Measurements from ENCODE around the gene TMEM44.

Gene TMEM44, protein sequence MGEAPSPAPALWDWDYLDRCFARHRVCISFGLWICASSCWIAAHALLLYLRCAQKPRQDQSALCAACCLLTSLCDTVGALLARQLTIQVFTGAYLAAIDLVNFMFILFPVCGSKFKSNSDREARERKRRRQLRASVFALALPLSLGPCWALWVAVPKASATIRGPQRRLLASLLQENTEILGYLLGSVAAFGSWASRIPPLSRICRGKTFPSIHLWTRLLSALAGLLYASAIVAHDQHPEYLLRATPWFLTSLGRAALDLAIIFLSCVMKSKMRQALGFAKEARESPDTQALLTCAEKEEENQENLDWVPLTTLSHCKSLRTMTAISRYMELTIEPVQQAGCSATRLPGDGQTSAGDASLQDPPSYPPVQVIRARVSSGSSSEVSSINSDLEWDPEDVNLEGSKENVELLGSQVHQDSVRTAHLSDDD

DNA sequence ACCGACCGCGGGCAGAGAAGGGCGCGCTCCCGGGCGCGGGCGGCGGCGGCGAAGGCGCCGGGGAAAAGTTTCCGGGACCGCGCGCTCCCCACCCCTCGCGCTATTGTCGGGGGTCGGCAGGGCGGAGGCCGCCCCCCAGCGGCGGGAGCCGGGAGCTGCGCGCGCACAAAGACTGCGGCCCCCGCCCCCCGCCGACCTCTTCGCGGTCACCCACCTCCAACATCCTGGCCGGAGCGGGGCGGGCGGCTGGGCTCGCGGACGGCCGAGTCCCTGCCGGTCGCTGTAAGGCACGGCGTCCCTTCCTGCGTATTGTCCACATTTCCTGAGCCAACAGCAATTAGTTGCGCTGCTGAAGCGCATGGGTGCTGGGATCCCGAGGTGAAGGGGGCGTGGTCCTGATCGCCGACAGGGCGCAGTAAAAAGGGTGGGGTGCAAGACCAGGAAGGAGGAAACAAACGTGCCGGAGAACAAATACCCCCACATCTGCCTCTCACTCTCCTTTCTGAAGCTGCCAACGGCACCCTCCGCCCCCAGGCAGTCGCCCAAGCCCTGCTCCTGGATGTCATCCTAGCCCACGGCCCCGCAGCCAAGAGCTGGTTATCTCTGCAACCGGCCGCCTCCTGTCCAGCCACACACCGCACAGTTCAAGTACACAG lies at the start of gene TMEM44:
Gene TMEM44, minus strand, starts transcription at position 71 of the 656 bp plus-strand sequence. CDS start 204 bp downstream, outside the sequence.
- peak in 1 of 2 donors; percentile 24 for DNase-seq (ENCODE audit: low read depth in 2 of 2)

DNA sequence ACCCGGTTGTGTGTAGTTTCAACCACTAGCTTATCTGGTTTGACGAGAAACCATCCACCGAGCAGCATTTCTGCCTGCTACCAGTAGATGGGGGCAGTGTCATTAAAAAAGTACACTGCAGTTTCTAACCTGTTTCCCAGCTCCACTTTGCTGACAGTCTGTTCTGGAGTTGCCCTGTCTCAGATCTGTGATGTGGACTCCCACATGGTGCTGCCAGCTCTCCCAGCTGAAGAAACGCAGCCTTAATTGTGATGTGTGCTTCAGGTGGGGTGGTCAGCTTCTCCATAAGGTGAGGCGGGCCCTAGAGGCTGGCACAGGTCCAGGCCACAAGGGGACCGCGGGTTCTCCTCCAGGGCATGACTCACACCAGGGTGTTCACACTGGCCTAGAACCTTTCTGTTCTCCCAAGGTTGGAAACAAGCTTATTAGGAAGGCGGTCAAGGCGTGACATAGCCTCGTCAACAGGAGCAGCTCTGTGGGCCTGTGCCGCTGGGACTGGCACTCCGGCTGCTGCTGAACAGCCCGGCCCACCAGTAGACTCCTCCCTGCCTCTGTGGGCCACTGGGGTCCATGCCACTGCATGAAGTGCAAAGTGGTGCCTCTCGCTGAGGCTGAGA lies 49.6 kb upstream of the TMEM44 start:
- peak in 1 of 2 donors; percentile 44 for DNase-seq (ENCODE audit: low read depth in 2 of 2)

DNA sequence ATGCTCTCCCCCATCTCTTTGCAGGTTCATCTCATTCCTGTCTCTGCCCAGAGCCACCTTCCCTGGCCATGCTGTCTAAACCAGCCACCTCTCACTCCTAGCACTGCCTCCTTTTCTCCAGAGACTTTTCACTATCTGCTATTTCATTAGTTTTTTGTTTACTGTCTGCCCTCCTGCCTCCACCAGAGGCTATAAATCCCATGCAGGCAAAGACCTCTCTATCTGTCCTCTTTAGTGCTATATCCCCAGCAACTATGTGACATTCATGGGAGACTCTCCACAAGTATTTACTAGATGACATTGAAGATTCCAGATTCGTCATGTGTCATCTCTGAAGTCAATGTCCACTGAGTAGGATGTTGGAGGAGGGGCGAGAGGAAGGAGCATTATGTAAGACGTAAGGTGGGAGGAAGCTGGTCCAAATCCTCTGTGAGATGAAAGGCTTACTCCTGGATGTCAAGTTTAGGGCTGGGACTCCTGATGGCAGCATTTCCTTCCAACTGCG lies 49.0 kb upstream of the TMEM44 start:
- DNase-seq (ENCODE audit: low read depth in 2 of 2), result no peak

DNA sequence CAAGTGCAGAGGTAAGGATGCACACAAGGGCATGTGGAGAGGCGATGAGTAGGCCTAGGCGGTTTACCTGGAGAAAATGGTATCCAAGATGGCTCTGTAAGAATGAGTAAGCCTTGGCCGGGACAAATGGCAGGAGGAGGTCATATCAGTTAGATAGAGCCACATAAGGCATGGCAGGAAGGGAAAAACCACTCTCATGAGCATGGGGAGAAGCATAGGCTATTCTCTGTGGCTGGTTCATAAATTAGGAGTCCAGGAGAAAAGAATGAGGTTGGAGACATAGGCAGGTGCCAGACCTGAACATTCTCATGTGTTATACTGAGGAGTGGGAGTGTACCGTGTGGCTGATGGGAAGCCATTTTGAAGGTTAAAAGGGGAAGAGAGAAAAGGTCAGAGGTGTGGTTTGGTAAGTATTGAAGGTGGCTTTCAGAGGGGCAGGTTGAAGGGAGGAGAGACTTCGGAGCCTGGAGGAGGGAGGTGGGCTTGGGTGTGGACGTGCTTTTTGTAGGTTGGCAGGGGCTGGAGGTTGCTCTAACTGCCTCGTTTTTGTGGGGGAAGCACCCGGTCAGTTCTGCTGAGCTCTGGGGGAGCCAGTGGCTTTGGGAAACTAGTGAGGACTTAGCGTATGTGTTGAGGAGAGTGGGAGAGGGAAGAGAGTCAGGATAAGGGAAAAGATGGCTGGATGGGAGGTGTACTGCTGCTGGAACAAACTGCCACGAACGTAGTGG lies 47.8 kb upstream of the TMEM44 start:
- DNase-seq (ENCODE audit: low read depth in 2 of 2), result no peak

DNA sequence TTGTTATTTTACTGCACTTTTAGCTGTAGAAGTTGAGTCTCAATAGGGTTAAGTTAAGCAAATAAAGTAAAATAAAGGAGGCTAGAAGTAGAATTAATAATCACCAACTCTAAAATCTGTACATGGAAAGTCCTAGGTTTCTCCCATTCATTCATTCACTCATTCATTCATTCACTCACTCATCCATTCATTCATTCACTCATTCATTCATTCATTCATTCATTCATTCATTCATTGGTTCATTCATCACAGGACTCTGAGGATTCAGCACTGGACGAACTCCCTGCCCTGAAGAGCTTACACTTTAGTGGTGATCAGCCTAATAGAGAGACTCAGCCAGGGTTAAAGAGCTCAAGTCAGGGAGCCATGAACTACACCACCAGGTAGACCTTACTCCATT lies 43.3 kb upstream of the TMEM44 start:
- no peak for DNase-seq (ENCODE audit: low read depth in 2 of 2)

DNA sequence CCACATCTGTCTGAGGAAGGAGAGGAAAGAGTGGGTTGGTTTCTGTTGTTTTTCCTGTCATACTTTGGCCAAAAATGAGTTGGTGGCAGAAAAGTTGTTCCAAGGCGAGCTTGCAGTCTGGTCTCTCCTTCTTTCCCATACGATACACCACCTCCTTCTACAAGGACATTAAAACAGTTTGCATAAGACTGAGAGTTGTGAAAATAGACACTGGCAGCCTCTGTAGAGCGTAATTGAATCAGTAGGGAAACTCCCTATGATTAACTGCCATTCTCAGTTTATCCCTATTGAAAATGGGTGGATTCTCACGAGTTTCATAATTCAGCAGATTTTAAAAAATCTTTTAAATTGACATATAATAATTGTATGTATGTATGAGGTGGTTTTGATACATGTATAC lies 42.5 kb upstream of the TMEM44 start:
- DNase-seq (ENCODE audit: low read depth in 2 of 2), result no peak

DNA sequence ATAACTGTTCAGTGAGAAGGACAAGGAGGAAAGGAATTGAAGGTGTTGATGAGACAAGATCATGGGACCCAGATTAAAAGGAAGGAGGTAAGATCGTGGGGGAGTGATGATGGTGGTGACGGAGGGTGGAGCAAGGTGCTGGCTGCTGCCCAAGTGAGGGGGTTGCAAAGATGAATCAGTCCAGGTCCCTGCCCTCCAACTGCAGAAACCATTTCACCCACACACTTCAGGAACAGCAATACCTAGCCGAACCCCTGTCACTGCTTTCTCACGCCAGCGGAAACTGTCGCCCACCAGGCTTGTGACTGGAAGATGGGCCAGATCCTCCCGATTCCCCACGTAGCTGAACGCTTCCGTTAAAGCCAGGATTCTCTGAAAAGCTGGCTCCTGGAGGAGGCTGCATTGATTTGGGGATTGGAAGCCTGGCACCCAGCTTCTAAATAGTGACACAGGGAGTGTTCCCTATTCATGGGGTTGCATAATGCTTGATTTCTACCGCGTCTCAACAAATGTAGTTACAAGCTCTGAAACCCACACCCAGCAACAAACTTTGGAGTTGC lies 41.9 kb upstream of the TMEM44 start:
- DNase-seq (ENCODE audit: low read depth in 2 of 2), result peak in 1 of 2 donors; percentile 52

DNA sequence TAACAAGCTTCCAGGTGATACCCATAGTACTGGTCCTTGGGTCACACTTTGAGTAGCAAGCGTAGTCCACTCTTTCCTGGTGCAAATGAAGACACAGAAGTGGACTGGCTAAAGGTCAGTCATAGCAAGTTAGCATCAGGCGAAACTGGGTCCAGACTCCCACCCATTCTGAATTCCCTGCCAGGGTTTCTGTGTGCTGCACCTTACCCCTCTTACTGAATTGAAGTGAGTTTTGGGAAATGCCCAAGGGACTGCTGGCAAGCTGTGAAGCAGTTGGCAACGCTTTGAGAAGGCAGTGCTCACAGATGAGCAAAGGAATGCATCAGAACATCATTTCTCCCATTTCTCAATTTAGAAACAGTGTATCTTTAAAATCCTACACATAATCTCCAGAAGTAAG lies 40.5 kb upstream of the TMEM44 start:
- DNase-seq (ENCODE audit: low read depth in 2 of 2), result no peak

DNA sequence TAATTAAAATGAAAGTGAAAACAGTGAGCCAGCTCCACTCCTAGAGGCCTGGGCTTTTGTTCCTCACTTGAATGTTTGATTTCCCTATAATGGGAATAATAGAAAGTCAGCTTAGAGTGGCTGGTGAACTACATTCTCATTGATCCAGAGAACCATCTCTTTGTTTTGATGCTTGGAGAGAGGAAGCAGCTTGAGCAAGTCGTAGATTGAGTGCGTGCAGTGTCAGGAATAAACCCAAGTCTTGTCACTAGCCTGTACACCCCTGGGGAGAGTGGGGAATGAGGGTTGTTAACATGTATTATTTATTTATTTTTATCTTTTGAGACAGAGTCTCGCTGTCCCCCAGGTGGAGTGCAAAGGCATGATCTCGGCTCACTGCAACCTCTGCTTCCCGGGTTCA lies 39.7 kb upstream of the TMEM44 start:
- DNase-seq (ENCODE audit: low read depth in 2 of 2), result no peak

DNA sequence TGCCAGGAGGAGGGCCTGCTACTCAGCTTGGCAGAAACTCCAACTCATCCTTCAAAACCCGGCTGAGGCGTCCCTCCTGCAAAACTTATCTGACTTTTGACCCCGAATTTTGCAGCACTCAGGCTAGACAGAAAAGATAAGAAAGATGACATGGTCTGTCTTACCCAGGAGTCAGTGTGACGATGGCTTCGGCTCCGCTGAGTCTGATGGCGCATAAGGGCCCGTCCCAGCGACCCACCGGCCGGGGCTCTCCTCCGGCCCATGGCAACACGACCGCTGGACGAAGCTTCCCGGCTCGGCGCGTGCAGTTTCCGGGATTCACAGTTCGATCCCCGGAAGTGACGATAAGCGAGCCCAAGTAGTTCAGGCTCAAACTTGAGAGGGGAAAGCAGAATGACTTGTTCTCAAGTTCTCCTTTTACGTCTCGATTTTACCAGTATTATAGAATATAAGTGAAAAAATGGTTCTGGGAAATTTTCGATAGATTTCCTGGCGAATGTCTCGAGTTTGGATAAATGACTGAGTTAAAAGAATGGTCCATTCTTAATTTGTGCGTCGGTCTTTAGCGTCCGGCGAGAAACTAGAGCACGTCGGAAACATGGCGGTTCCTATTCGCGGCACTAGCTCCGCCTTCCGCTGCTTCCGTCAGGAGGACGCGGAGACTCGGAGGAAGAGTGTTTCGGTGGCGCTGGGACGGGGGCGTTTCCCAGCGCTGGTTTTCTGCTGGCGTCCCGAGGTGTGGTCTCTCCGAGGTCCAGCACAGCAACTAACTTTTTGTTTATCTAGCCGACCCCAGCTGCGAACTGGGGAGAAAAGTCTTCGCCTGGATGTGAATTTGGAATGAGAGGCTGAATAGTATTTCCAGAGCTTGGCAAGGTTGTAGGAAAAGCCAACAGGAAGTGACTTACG lies 38.9 kb upstream of the TMEM44 start, which contains the start of gene LSG1:
Gene LSG1, minus strand, starts transcription at position 292 of the 909 bp plus-strand sequence. Its CDS starts 29 bp downstream, at position 263.
- DNase-seq (ENCODE audit: low read depth in 2 of 2), result peak; percentile 59 to 76

DNA sequence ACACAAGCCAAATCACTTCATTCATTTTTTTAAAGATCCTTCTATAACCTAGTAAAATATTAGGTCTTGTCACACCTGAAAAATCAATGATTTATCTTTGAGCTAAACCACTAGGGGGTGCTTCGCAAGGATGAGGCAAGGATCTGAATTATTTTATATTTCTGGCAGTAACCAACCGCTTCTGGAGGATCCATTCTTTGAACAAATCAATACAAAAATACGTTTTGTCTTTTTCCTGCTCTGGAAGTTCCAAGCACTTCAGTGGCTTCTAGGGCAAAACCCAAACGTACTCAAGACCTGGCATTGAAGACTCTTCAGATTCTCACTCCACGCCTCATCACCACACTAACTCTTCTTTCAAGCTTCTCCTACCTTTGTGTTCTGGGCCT lies 38.3 kb upstream of the TMEM44 start:
- DNase-seq (ENCODE audit: low read depth in 2 of 2), result no peak

DNA sequence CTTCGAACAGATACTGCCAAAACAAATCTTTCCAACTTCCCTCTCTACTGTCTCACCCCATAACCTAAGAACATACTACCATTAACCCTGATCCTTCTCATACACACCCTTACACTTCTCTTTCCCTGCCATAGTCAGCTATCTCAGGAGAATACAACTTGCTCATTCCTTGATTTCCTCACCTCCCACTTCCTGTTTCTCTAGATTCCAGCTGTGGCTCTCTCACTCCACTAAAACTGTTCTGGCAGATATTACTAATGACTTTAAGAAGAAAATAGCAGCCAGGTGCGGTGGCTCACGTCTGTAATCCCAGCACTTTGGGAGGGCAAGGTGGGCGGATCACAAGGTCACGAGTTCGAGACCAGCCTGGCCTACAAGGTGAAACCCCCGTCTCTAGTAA lies 34.1 kb upstream of the TMEM44 start:
- no peak for DNase-seq (ENCODE audit: low read depth in 2 of 2)

DNA sequence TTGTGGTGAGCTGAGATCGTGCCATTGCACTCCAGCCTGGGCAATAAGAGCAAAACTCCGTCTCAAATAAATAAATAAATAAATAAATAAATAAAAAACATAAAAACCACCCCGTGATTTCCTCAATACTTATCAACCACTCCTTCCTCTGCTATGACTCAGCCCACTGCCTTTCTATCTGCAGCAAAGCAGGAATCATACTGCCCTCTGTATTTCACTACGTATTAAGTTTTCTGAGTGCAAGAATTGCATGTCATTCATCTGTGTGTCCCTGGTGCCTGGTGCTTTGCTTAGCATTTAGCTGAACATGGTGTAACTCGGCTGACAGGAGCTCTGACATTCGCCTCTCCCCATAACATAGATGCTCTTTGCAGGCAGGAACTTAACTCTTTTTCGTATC lies 31.6 kb upstream of the TMEM44 start:
- DNase-seq (ENCODE audit: low read depth in 2 of 2), result no peak

DNA sequence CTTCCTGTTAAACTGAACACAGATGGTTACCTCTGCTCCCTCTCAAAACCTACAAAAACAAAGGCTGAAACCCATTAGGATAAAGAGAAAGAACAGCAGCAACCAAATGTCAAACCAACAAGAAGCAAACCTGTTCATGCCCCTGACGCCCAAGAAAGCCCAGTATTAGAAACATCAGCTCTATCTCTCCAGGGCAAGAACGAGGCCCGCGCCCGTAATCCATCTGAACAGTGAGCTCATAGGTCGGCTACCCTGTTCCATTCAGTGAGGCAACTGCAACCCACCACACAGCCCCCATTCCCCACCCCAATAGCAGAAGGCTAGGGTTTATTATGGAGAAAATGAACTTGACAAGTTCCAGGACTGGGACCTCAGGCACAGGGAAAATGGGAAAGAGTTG lies 28.7 kb upstream of the TMEM44 start:
- DNase-seq (ENCODE audit: low read depth in 2 of 2), result no peak

DNA sequence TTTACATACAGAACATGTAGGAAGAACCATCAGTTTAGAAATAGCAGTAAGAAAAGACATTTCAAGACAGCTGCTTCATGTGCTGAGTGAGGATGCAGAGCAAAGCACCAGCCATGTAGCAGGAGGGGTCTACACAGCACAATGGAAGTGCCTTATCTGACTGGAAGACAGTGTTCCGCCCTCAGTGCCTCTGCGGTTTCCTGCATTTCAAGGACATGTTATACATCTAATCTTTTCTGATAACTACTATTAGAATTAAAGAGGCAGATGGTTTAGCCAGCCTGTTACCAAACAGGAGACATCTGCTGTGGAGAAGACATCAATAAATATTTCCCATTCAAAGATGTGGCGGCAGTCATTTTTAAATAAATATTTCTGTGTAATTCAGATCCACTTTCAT lies 28.2 kb upstream of the TMEM44 start:
- no peak for DNase-seq (ENCODE audit: low read depth in 2 of 2)

DNA sequence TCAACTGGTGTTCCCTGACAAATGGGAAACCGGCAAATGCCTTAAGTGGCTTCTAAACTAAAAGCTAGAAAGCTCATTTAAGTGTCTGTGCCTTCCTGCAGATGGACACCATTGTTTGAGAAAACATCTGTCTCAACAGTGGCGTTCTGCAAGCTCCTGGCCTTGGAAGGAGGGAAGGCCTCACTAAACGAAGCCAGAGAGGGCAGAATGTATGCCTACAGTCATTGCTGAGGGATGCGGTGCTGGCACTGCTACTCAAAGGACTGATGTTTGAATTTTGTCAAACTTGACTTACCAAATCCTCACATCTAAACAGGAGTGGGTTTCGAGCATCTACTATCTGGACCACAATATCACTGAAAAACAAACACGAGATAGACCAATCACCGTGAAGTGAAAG lies 26.6 kb upstream of the TMEM44 start:
- no peak for DNase-seq (ENCODE audit: low read depth in 2 of 2)

DNA sequence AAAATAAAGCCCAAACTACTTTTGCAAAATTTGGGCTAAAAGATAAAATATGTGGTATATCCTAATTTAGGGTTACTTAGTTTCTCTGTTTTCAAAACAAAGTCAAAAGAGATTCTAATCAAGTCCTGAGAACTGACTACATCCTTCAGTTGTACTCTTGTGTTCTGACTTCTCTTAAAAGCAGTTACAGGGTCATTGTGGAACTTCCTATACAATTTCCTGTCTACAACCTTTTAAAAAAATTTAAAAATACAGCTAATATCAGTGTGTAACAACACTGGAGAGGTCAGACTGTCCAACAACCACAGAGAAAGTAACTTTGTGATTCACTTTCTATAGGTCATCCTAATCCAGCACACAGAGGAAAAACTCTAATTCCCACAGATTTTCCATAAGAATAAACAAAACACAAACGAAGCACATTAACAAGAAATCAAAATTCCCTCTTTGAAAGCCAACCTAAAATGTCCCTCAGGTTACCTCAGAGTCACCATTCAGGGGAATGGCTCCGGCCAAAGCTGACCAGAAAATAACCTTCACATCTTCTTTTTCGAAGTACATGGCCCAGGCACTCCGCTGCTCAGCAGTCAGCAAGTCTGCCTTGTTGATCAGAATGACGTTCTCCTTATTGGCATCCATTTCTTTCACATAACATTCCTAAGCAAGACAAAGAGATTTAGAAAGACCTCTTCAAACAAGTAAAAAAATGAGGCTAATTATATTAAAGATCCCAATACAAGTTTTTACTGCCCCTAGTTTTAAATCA lies 25.4 kb upstream of the TMEM44 start:
- no peak for DNase-seq (ENCODE audit: low read depth in 2 of 2)

DNA sequence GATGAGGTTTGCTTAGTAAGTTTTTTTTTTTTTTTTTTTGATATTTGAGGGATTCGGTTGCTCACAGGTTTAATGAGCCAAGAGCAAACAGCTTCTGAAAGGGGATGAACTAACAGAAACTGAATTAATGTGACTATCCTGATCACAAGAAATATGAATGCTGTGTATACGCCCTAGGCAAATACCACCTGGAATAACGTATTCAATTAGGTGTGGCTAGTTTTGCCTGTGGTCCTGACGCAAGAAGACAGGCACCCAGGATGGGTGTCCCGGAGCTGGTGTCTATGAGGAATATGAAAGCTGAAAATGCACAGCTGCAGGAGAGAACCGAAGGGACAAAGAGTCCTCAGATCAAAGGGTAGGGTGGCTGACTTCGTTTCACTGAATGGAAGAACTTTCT lies 24.2 kb upstream of the TMEM44 start:
- DNase-seq (ENCODE audit: low read depth in 2 of 2), result no peak

DNA sequence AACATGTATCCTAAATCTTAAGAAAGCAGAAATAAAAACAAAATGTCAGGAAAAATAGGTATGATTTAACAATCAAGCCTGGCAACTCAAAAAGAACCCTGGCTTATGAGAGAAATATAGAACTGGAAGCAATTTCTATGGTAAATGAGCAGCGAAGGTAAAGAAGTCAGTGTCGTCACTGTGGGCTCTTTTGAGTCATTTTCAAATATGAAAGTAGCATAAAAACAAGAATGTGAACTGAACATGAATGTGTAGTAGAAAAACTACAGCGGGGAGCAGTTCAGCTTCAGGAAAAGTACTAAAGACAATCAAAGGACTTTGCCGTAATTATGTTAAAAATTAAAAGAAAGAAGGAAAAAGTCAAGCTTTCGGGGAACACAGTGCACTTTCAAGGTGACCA lies 21.2 kb upstream of the TMEM44 start:
- DNase-seq (ENCODE audit: low read depth in 2 of 2), result no peak

DNA sequence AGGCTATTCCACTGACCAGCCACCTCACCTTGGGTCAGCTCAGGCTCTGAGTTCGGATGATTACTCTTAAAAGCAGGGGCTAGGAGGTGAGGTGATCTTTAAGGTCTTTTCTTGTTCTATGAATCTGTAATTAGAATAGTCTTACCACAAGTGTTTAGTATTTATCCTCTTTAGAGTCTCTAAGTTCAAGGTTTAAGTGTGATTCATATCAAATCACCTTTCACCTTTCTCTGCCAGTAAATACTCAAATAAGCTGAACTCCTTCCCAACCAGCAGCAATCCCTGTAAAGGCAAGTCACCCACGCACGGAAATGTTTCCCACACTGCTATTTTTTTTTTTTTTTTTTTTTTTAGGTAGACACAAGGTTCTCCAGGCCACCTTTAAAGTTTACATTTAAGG lies 14.5 kb upstream of the TMEM44 start:
- no peak for DNase-seq (ENCODE audit: low read depth in 2 of 2)

Measured in stimulated activated CD4-positive, alpha-beta T cell treated with anti-CD3 and anti-CD28 coated beads, Interleukin-1b, Interleukin-23, amount 100 ng/mL, for 1 hour (primary cell).